H1 (cell line): ENCODE data around the gene FAM114A2. TPM values are rescaled to one million over a fixed set of nuclear protein-coding genes. Genes with fewer than 3 reads are reported as not detected.

Experiments
- CHD1 ChIP-seq: IDR thresholded peaks from 2 replicates; pipeline ENCODE4 v1.6.1; 2012; ENCODE audit warnings: low read depth, low read length, improper control_type of control experiment
- GABPA ChIP-seq: IDR thresholded peaks from 2 replicates; pipeline ENCODE4 v1.6.1; 2011; ENCODE audit warnings: mild to moderate bottlenecking, low read length, moderate library complexity, borderline replicate concordance; ENCODE audit not compliant: insufficient read depth
- GTF2F1 ChIP-seq: IDR thresholded peaks from 2 replicates; pipeline ENCODE4 v1.6.1; 2012; ENCODE audit warnings: low read depth, low read length, improper control_type of control experiment, borderline replicate concordance
- JUND ChIP-seq: IDR thresholded peaks from 2 replicates; pipeline ENCODE4 v1.6.1; 2011; ENCODE audit warnings: mild to moderate bottlenecking, improper control_type of control experiment, low read length
- NANOG ChIP-seq: IDR thresholded peaks from 2 replicates; pipeline ENCODE4 v1.6.1; 2011; ENCODE audit warnings: low read length, low read depth, mild to moderate bottlenecking, inconsistent platforms; ENCODE audit not compliant: insufficient read depth, poor library complexity, severe bottlenecking
- RFX5 ChIP-seq: IDR thresholded peaks from 2 replicates; pipeline ENCODE4 v1.6.1; 2011; ENCODE audit warnings: low read depth, low read length, improper control_type of control experiment, borderline replicate concordance
- RXRA ChIP-seq: IDR thresholded peaks from 2 replicates; pipeline ENCODE4 v1.6.1; 2011; ENCODE audit warnings: low read depth, mild to moderate bottlenecking, low read length, moderate library complexity; ENCODE audit not compliant: insufficient read depth
- SIRT6 ChIP-seq: IDR thresholded peaks from one replicate; pipeline ENCODE4 v1.7.1; 2012; ENCODE audit warnings: low read length, inconsistent platforms
- SP1 ChIP-seq: IDR thresholded peaks from 2 replicates; pipeline ENCODE4 v1.6.1; 2011; ENCODE audit warnings: low read depth, low read length
- polyA plus RNA-seq, 7 experiments: library from polyadenylated mRNA; depleted of rRNA in 3 of 7; stranded (reverse) in 5 of 7; unstranded in 2 of 7; fragments of >200 nt in 5 of 7; fragments of 200-250 nt in 2 of 7; gene quantifications; 1 replicate in 5 of 7; 2 replicates in 1 of 7; 4 replicates in 1 of 7; pipeline versions ENCODE4 v1.2.1 to v1.2.3, GENCODE V29; 2011 to 2013; ENCODE audit warnings: missing spikeins in 2 of 7, mixed read lengths in 2 of 7
- total RNA-seq: library from RNA; stranded (reverse); fragmentation: NEBNext Ultra II Directional; extraction: Animal tissue kit (Norgen Biotek cat#: 25700); gene quantifications from 2 replicates; pipeline ENCODE4 v1.2.1, GENCODE V29; 2021

FAM114A2 gene
- total and polyA plus RNA-seq, 2 of the 8 experiments (the other 6 are each of a cell fraction or from before 2014, with no cell fraction given): 3.8 to 9.2 TPM

DNA sequence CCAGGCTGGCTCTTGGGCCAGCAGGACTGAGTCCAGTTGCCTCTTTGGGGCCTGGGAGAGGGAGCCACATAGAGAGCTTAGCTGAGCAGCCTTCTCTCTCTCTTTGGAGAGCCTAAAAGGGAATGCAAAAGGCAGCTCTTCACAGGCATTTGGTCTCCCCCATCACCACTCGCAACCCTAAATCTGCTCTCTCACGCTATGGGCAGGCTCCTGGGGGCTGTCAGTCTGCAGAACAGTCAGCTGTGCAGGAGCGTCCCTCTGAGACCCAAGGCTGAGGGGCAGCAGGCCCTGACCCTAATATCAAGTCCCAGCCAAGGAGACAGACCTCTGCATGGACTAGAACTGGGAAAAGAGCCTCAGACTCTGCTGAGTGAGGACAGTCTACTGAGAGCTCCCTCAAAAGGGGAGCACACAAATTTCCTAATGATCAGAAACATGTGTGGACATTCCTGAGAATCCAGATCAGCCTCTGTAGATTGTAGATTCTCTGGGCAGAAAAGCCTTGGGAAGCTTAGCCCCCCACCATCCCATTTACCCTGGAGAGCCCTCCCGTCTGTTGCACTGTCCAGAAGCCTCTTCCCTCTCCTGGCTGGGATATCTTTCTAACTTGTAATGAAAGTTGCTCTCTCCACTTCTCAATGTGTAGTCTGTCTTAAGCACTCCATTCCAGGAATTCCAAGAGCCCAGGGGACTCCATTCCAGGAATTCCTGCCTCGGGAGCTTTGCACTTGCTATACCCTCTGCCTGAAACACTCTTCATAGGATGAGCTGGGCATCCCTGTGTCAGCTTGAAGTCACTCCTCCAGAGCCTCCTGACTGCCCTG is 79.4 kb downstream of the FAM114A2 start (continued):
- no peak for TF ChIP-seq CHD1
- TF ChIP-seq JUND: no peak
- TF ChIP-seq GTF2F1: no peak
- peak; percentile 32 for TF ChIP-seq NANOG
- no peak for TF ChIP-seq SIRT6
- no peak for TF ChIP-seq GABPA
- no peak for TF ChIP-seq RXRA
- TF ChIP-seq RFX5: no peak
- TF ChIP-seq SP1: peak; percentile 96
